Measurements from ENCODE around the gene VPS13D.

VPS13D gene

DNA sequence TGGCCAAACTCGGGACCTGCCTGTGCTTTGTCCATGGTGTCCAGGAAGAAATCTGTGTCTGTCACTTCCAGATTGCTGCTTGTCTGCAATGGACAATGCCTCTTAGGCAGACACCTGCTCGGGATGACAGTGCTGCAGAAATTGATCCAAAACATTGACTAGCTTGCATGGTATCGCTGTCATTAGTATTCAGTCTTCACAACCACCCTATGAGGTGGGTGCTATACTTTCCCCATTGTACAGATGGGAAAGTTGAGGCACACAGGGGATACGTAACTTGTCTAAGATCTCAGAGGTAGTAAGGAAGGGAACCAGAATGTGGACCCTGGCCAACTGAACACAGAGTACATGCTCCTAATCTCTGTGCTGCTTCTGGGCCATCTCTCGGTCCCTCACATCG, 249.5 kb downstream of the VPS13D start:
- Histone ChIP-seq H3K27ac (ENCODE audit: low read length) (no peak overlapping the region), H3K4me1 (ENCODE audit: low read length) (peaks cover 7% of the 10 kb centered on the region; the same call in 1 of the 2 replicates), H3K27me3 (replicated peaks; ENCODE audit: insufficient read depth, low read length) (no peaks in the 10 kb centered on the region), H3K9me3 (replicated peaks; ENCODE audit: insufficient read depth, low read length) (no peaks in the 10 kb centered on the region), H2AFZ (ENCODE audit: low read length) (no peak overlapping the region), H3K79me2 (ENCODE audit: low read length) (no peaks in the 10 kb centered on the region), H3K4me3 (ENCODE audit: low read length) (no peak overlapping the region), H3K36me3 (replicated peaks; ENCODE audit: insufficient read depth, low read length) (no peaks in the 10 kb centered on the region), H3K4me2 (ENCODE audit: low read depth, low read length) (no peak overlapping the region), H3K9me2 (replicated peaks; ENCODE audit: insufficient read depth, low read length) (no peaks in the 10 kb centered on the region), H4K20me1 (ENCODE audit: insufficient read depth, low read length) (no peaks in the 10 kb centered on the region), H3K9ac (ENCODE audit: low read length) (no peak overlapping the region), H3F3A (ENCODE audit: insufficient read depth, low read length) (no peaks in the 10 kb centered on the region)
- TF ChIP-seq EZH2phosphoT487 (IDR thresholded peaks at IDR 0.05; ENCODE audit: low read length) (no peak), EZH2 (optimal IDR thresholded peaks at IDR 0.05; ENCODE audit: low read depth, low read length) (no peak)
- TF ChIP-seq, protein P1, sequence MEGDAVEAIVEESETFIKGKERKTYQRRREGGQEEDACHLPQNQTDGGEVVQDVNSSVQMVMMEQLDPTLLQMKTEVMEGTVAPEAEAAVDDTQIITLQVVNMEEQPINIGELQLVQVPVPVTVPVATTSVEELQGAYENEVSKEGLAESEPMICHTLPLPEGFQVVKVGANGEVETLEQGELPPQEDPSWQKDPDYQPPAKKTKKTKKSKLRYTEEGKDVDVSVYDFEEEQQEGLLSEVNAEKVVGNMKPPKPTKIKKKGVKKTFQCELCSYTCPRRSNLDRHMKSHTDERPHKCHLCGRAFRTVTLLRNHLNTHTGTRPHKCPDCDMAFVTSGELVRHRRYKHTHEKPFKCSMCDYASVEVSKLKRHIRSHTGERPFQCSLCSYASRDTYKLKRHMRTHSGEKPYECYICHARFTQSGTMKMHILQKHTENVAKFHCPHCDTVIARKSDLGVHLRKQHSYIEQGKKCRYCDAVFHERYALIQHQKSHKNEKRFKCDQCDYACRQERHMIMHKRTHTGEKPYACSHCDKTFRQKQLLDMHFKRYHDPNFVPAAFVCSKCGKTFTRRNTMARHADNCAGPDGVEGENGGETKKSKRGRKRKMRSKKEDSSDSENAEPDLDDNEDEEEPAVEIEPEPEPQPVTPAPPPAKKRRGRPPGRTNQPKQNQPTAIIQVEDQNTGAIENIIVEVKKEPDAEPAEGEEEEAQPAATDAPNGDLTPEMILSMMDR (IDR thresholded peaks at IDR 0.05; ENCODE audit: low read length) = no peak
- no peak for DNase-seq

DNA sequence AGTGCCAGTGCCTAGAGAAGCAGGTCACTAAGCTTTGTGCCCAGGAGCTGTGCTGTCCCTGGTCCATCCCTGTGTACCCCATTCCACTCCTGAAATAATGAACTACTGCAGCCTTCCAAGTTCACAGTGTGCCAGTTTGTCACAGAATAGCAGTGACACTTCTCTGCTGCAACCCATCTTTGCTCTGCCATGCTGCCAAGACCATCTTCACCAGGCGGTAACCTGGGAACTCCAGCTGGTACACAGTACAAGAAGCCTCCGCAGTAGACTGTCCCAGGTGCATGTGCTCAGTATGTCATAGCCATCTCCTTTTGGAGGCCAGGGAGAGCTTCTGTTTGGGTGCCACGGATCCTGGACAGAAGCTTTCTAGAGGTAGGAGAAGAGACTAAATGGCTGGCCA, 250.2 kb downstream of the VPS13D start:
- TF ChIP-seq, protein P1 (IDR thresholded peaks at IDR 0.05; ENCODE audit: low read length) = no peak
- TF ChIP-seq EZH2 (optimal IDR thresholded peaks at IDR 0.05; ENCODE audit: low read depth, low read length) = no peak
- no peak for TF ChIP-seq EZH2phosphoT487 (IDR thresholded peaks at IDR 0.05; ENCODE audit: low read length)
- Histone ChIP-seq H3K4me3 (ENCODE audit: low read length) (no peak overlapping the region), H2AFZ (ENCODE audit: low read length) (no peak overlapping the region), H3F3A (ENCODE audit: insufficient read depth, low read length) (no peaks in the 10 kb centered on the region), H3K4me1 (ENCODE audit: low read length) (peaks cover 7% of the 10 kb centered on the region; the same call in 1 of the 2 replicates), H3K27ac (ENCODE audit: low read length) (no peak overlapping the region), H4K20me1 (ENCODE audit: insufficient read depth, low read length) (no peaks in the 10 kb centered on the region), H3K79me2 (ENCODE audit: low read length) (no peaks in the 10 kb centered on the region), H3K27me3 (replicated peaks; ENCODE audit: insufficient read depth, low read length) (no peaks in the 10 kb centered on the region), H3K9me3 (replicated peaks; ENCODE audit: insufficient read depth, low read length) (no peaks in the 10 kb centered on the region), H3K9ac (ENCODE audit: low read length) (no peak overlapping the region), H3K4me2 (ENCODE audit: low read depth, low read length) (no peak overlapping the region), H3K36me3 (replicated peaks; ENCODE audit: insufficient read depth, low read length) (no peaks in the 10 kb centered on the region), H3K9me2 (replicated peaks; ENCODE audit: insufficient read depth, low read length) (no peaks in the 10 kb centered on the region)
- DNase-seq = no peak

DNA sequence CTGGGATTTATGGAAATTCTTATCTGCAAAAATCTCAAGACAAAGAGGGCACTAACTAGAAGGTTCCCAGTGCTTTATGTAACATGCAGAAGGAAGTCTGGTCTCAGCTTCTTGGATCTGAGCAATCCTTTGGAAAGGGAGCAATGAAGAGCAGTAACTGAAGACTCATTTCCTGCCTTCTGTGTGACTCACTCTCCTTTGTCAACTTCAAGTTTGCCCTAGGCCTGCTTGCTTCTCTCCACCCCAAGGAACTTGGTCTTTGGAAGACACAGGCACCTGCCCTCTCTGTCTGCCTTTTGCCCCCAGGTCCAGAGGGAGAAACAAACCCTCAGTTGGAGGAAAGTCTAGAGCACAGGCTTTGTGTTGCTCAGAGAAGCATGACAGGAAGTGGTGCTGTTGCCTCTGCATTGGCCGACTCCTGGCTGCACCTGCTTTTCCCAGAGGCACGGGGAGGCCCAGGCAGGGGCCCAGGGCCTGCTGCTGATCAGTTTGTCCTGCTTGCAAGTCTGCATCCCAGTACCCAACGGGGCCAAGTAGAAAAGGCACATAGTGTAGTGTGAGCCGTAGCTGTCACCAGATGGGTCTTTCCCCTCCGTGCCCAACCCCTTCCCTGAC, 251.0 kb downstream of the VPS13D start:
- Histone ChIP-seq H3F3A (ENCODE audit: insufficient read depth, low read length) (no peaks in the 10 kb centered on the region), H3K4me3 (ENCODE audit: low read length) (no peak overlapping the region), H3K27ac (ENCODE audit: low read length) (no peak overlapping the region), H3K27me3 (replicated peaks; ENCODE audit: insufficient read depth, low read length) (no peaks in the 10 kb centered on the region), H3K9me2 (replicated peaks; ENCODE audit: insufficient read depth, low read length) (no peaks in the 10 kb centered on the region), H3K79me2 (ENCODE audit: low read length) (no peaks in the 10 kb centered on the region), H2AFZ (ENCODE audit: low read length) (no peak overlapping the region), H4K20me1 (ENCODE audit: insufficient read depth, low read length) (no peaks in the 10 kb centered on the region), H3K9ac (ENCODE audit: low read length) (no peak overlapping the region), H3K36me3 (replicated peaks; ENCODE audit: insufficient read depth, low read length) (no peaks in the 10 kb centered on the region), H3K4me1 (ENCODE audit: low read length) (peaks cover 7% of the 10 kb centered on the region; the same call in 1 of the 2 replicates), H3K4me2 (ENCODE audit: low read depth, low read length) (no peak overlapping the region), H3K9me3 (replicated peaks; ENCODE audit: insufficient read depth, low read length) (no peaks in the 10 kb centered on the region)
- TF ChIP-seq EZH2 (optimal IDR thresholded peaks at IDR 0.05; ENCODE audit: low read depth, low read length) = no peak
- TF ChIP-seq, protein P1 (IDR thresholded peaks at IDR 0.05; ENCODE audit: low read length) = no peak
- TF ChIP-seq EZH2phosphoT487 (IDR thresholded peaks at IDR 0.05; ENCODE audit: low read length) = no peak
- DNase-seq = peak; percentile 19
